A549 (cell line): ENCODE data around the gene FBXL7. TPM values are rescaled to one million over a fixed set of nuclear protein-coding genes. Genes with fewer than 3 reads are reported as not detected.

Source experiments
- ATAC-seq, 2 experiments: fragments of 200-7000 bp in 1 of 2; fragments of >200 bp in 1 of 2; cut with Nextera tagmentation in 1 of 2; cut with Tn5 transposase in 1 of 2; 3 replicates each; pipeline versions ENCODE4 v1.8.0 to v1.9.1; 2018 to 2020; ENCODE audit warnings: mild to moderate bottlenecking in 1 of 2, moderate library complexity in 1 of 2
- CTCF ChIA-PET: fragments of 300-600 bp; sonication (Branson Sonifier 250); formaldehyde crosslinking; extraction: SDS; loops from one replicate; lab custom pipeline; 2021; ENCODE audit warnings: antibody characterized with exemption, inconsistent platforms; lab: Yijun Ruan, JAX
- POLR2A ChIA-PET: fragments of 350-600 bp; formaldehyde crosslinking; extraction: SDS; loops from one replicate; lab custom pipeline; 2021; ENCODE audit warnings: antibody characterized with exemption, inconsistent platforms; lab: Yijun Ruan, JAX
- DNase-seq, 2 experiments: peaks; one replicate each; pipeline versions ENCODE4 v3.0.0 to v3.0.0-alpha.2; 2011 to 2016; ENCODE audit warnings: low read depth in 1 of 2, low spot score in 1 of 2
- FAIRE-seq: peaks from 2 replicates; lab custom pipeline; 2011; peaks lifted over from hg19 to GRCh38; lab: Jason Lieb, UNC
- H3K27ac ChIP-seq, 2 experiments: fragments of >200 bp; sonication (Bioruptor Twin); formaldehyde crosslinking; 3 replicates each; pipeline ENCODE4 v1.5.1; 2016 to 2017
- H3K4me1 ChIP-seq: fragments of >200 bp; sonication (Bioruptor Twin); formaldehyde crosslinking; 3 replicates; pipeline ENCODE4 v1.6.1; 2016
- H3K4me2 ChIP-seq: fragments of >200 bp; sonication (Bioruptor Twin); formaldehyde crosslinking; 3 replicates; pipeline ENCODE4 v1.6.1; 2016
- H3K4me3 ChIP-seq: fragments of >200 bp; sonication (Bioruptor Twin); formaldehyde crosslinking; 3 replicates; pipeline ENCODE4 v1.5.1; 2016
- H3K9me3 ChIP-seq: fragments of >200 bp; sonication (Bioruptor Twin); formaldehyde crosslinking; 3 replicates; pipeline ENCODE4 v1.6.1; 2016
- BHLHE40 ChIP-seq: IDR thresholded peaks from 2 replicates; pipeline ENCODE4 v1.6.1; 2012; ENCODE audit warnings: low read depth, low read length, inconsistent platforms
- CBX2 ChIP-seq: fragments of 200-600 bp; sonication (generic); IDR thresholded peaks from 2 replicates; pipeline ENCODE4 v1.6.1; 2016; ENCODE audit warnings: low read depth, mild to moderate bottlenecking, borderline replicate concordance
- CHD4 ChIP-seq: fragments of 200-600 bp; sonication (generic); IDR thresholded peaks from 2 replicates; pipeline ENCODE4 v1.6.1; 2016; ENCODE audit warnings: antibody characterized with exemption, mild to moderate bottlenecking, borderline replicate concordance
- EHMT2 ChIP-seq: fragments of 200-600 bp; sonication (generic); IDR thresholded peaks from 2 replicates; pipeline ENCODE4 v1.6.1; 2016; ENCODE audit warnings: antibody characterized with exemption, low read depth, mild to moderate bottlenecking, moderate library complexity
- ESRRA ChIP-seq: fragments of 150-350 bp; IDR thresholded peaks from 2 replicates; pipeline ENCODE4 v1.6.1; 2014; ENCODE audit warnings: mild to moderate bottlenecking, low read length, borderline replicate concordance
- FOXS1 ChIP-seq: fragments of 250-450 bp; sonication (Bioruptor Pico); IDR thresholded peaks from 2 replicates; pipeline ENCODE4 v1.5.0; 2020; ENCODE audit warnings: mild to moderate bottlenecking, moderate library complexity
- HDAC2 ChIP-seq: fragments of 200-600 bp; sonication (generic); IDR thresholded peaks from 2 replicates; pipeline ENCODE4 v1.6.1; 2016
- HOXA7 ChIP-seq: fragments of 250-450 bp; sonication (Bioruptor Pico); IDR thresholded peaks from 2 replicates; pipeline ENCODE4 v1.5.0; 2020; ENCODE audit warnings: mild to moderate bottlenecking, moderate library complexity
- JUN ChIP-seq, 2 experiments: fragments of >200 bp; sonication (Bioruptor Twin); formaldehyde crosslinking; IDR thresholded peaks; 2 replicates in 1 of 2; 3 replicates in 1 of 2; pipeline ENCODE4 v1.6.1; 2016 to 2017
- KDM5A ChIP-seq: fragments of 200-600 bp; sonication (generic); IDR thresholded peaks from 2 replicates; pipeline ENCODE4 v1.6.1; 2016; ENCODE audit warnings: antibody characterized with exemption, mild to moderate bottlenecking
- MAFK ChIP-seq: fragments of 450-650 bp; IDR thresholded peaks from 2 replicates; pipeline ENCODE4 v1.6.1; 2014; ENCODE audit not compliant: partially characterized antibody
- MAZ ChIP-seq: fragments of 150-350 bp; IDR thresholded peaks from 2 replicates; pipeline ENCODE4 v1.6.1; 2014; ENCODE audit warnings: antibody characterized with exemption, low read depth, low read length, borderline replicate concordance
- MYC ChIP-seq: IDR thresholded peaks from 2 replicates; pipeline ENCODE4 v1.6.1; 2012; ENCODE audit warnings: mild to moderate bottlenecking, inconsistent platforms, low read length, improper control_type of control experiment, borderline replicate concordance
- NFE2L2 ChIP-seq: fragments of 150-350 bp; conservative IDR thresholded peaks from 2 replicates; pipeline ENCODE4 v1.6.1; 2014; ENCODE audit warnings: low read length
- NPAS2 ChIP-seq: fragments of 250-450 bp; sonication (Bioruptor Pico); IDR thresholded peaks from 2 replicates; pipeline ENCODE4 v1.8.0; 2022; ENCODE audit warnings: mild to moderate bottlenecking, moderate library complexity, borderline replicate concordance
- NR3C1 ChIP-seq: fragments of >200 bp; sonication (Bioruptor Twin); formaldehyde crosslinking; IDR thresholded peaks from 3 replicates; pipeline ENCODE4 v1.6.1; 2017
- PHF8 ChIP-seq: fragments of 200-600 bp; sonication (generic); IDR thresholded peaks from 2 replicates; pipeline ENCODE4 v1.6.1; 2016; ENCODE audit warnings: low read depth, mild to moderate bottlenecking, antibody characterized with exemption, moderate library complexity, borderline replicate concordance
- RCOR1 ChIP-seq: fragments of 150-350 bp; IDR thresholded peaks from 2 replicates; pipeline ENCODE4 v1.6.1; 2014; ENCODE audit warnings: antibody characterized with exemption, low read length, low read depth
- RFX5 ChIP-seq: fragments of 450-650 bp; IDR thresholded peaks from 2 replicates; pipeline ENCODE4 v1.7.1; 2014; ENCODE audit warnings: antibody characterized with exemption, mild to moderate bottlenecking, moderate library complexity
- TFCP2L1 ChIP-seq: fragments of 250-450 bp; sonication (Bioruptor Pico); IDR thresholded peaks from 2 replicates; pipeline ENCODE4 v1.5.0; 2021; ENCODE audit warnings: mild to moderate bottlenecking
- ZNF302 ChIP-seq: fragments of 250-450 bp; sonication (Bioruptor Pico); IDR thresholded peaks from 2 replicates; pipeline ENCODE4 v1.9.0; 2021; ENCODE audit warnings: inconsistent platforms, mild to moderate bottlenecking, moderate library complexity
- WGBS: methylation state at CpG from one replicate; pipeline ENCODE4 v1.1.6; 2017; ENCODE audit errors: missing lambda C conversion rate; 5-methylcytosine and 5-hydroxymethylcytosine counted together
- polyA plus RNA-seq, 4 experiments: library from polyadenylated mRNA; depleted of rRNA in 3 of 4; stranded (reverse); fragments of >200 nt; fragmentation: RNase III in 1 of 4; extraction: RNeasy Plus Mini Kit Qiagen cat#74134 plus additional on column Dnase treatment in 1 of 4; gene quantifications; 2 replicates in 3 of 4; 3 replicates in 1 of 4; pipeline ENCODE4 v1.2.3, GENCODE V29; 2011 to 2017
- TF ChIP-seq, protein P1 (sequence below): IDR thresholded peaks from 2 replicates; pipeline ENCODE4 v1.6.1; 2012
- TF ChIP-seq, protein P2 (sequence below): fragments of 150-350 bp; IDR thresholded peaks from 2 replicates; pipeline ENCODE4 v1.6.1; 2014; ENCODE audit warnings: low read depth, mild to moderate bottlenecking, low read length
- TF ChIP-seq, protein P3 (sequence below): IDR thresholded peaks from 2 replicates; pipeline ENCODE4 v1.6.1; 2012
- TF ChIP-seq, protein P4 (sequence below): IDR thresholded peaks from 2 replicates; pipeline ENCODE4 v1.6.1; 2012; ENCODE audit warnings: low read depth, borderline replicate concordance
- TF ChIP-seq, protein P5 (sequence below): fragments of 250-450 bp; sonication (Bioruptor Pico); IDR thresholded peaks from 2 replicates; pipeline ENCODE4 v1.5.0; 2020; ENCODE audit warnings: low read depth, mild to moderate bottlenecking, moderate library complexity

Gene FBXL7
- polyA plus RNA-seq, 2 of the 4 experiments (the other 2 are of a cell fraction): 0.90 to 1.7 TPM

DNA sequence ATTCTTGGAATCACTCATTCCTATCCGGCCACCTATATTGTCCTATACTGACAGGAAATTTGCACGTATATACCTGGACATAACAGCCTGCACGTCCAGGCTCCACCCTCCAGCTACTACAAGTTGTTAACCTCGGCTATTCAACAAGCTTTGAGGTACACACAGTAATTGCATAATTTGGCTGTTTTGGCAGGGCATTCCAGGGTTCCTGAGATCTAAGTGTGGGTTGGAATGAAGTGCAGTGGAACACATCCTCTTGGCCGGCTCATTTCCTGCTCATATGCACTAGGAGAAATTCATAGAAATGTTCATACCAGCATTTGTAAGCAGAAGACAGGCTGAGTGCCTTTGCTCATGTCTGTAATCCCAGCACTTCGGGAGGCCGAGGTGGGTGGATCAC is 222.3 kb downstream of the FBXL7 start:
- DNase-seq (no peak), FAIRE-seq (no peak), ATAC-seq (no peak)
- TF ChIP-seq NFE2L2 (no peak), MYC (no peak), FOXS1 (no peak), ESRRA (no peak), JUN (IDR thresholded peaks at IDR 0.05) (no peak), TFCP2L1 (CRISPR knock-in tag) (no peak), EHMT2 (no peak), CHD4 (no peak), MAFK (no peak), BHLHE40 (no peak), KDM5A (no peak)
- Histone ChIP-seq H3K9me3 (0 out of 3 replicates have a peak, but pooled peaks cover 1% of the 10 kb centered on the region), H3K27ac (no peak overlapping the region), H3K4me2 (no peak overlapping the region), H3K4me1 (no peaks in the 10 kb centered on the region), H3K4me3 (no peak overlapping the region)
- ChIA-PET CTCF (interaction anchor here (1.4 kb wide), 1 partner anchor 9 kb away, joined by 3 read pairs; no protein-coding TSS in a partner anchor), POLR2A (no interaction called here)
- WGBS: 47% methylated on average over 7 of the region's 7 CpGs

DNA sequence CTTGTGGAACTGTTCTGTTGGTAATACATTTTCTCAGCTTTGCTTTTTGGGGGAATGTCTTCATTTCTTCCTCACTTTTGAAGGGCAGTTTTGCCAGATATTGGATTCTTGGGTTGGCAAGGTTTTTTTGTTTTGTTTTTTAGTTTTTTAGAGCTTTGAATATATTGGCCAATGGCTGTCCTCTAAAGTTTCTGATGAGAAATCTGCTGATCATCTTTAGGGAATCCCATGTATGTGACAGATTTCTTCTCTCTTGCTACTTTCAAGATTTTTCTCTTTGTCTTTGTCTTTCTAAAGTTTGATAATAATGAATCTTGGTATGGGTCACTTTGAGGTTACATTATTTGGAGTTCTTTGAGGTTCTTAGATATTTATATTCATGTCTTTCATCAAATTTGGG is 227.4 kb downstream of the FBXL7 start:
- CTCF ChIA-PET: no interaction called here
- no peak overlapping the region for H3K27ac ChIP-seq
- H3K4me3 ChIP-seq: no peak overlapping the region
- H3K4me2 ChIP-seq: no peak overlapping the region
- no peak for FAIRE-seq
- TF ChIP-seq MAZ (no peak), NR3C1 (no peak), HDAC2 (no peak), TFCP2L1 (CRISPR knock-in tag) (no peak), FOXS1 (no peak), RCOR1 (no peak), RFX5 (no peak), ZNF302 (CRISPR knock-in tag) (no peak), CBX2 (no peak), CHD4 (no peak), NPAS2 (CRISPR knock-in tag) (no peak), BHLHE40 (no peak), HOXA7 (no peak), PHF8 (no peak)
- TF ChIP-seq, protein P1, sequence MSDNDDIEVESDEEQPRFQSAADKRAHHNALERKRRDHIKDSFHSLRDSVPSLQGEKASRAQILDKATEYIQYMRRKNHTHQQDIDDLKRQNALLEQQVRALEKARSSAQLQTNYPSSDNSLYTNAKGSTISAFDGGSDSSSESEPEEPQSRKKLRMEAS: no peak
- TF ChIP-seq, protein P2, sequence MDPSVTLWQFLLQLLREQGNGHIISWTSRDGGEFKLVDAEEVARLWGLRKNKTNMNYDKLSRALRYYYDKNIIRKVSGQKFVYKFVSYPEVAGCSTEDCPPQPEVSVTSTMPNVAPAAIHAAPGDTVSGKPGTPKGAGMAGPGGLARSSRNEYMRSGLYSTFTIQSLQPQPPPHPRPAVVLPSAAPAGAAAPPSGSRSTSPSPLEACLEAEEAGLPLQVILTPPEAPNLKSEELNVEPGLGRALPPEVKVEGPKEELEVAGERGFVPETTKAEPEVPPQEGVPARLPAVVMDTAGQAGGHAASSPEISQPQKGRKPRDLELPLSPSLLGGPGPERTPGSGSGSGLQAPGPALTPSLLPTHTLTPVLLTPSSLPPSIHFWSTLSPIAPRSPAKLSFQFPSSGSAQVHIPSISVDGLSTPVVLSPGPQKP: no peak
- TF ChIP-seq, protein P3, sequence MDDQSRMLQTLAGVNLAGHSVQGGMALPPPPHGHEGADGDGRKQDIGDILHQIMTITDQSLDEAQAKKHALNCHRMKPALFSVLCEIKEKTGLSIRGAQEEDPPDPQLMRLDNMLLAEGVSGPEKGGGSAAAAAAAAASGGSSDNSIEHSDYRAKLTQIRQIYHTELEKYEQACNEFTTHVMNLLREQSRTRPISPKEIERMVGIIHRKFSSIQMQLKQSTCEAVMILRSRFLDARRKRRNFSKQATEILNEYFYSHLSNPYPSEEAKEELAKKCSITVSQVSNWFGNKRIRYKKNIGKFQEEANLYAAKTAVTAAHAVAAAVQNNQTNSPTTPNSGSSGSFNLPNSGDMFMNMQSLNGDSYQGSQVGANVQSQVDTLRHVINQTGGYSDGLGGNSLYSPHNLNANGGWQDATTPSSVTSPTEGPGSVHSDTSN: no peak
- TF ChIP-seq, protein P4, sequence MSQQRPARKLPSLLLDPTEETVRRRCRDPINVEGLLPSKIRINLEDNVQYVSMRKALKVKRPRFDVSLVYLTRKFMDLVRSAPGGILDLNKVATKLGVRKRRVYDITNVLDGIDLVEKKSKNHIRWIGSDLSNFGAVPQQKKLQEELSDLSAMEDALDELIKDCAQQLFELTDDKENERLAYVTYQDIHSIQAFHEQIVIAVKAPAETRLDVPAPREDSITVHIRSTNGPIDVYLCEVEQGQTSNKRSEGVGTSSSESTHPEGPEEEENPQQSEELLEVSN: no peak
- TF ChIP-seq, protein P5, sequence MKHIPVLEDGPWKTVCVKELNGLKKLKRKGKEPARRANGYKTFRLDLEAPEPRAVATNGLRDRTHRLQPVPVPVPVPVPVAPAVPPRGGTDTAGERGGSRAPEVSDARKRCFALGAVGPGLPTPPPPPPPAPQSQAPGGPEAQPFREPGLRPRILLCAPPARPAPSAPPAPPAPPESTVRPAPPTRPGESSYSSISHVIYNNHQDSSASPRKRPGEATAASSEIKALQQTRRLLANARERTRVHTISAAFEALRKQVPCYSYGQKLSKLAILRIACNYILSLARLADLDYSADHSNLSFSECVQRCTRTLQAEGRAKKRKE (CRISPR knock-in tag): no peak
- TF ChIP-seq, all 56 proteins: peak for 0
- Histone ChIP-seq H3K4me1 (no peaks in the 10 kb centered on the region), H3K9me3 (0 out of 3 replicates have a peak, but pooled peaks cover 3% of the 10 kb centered on the region)
- ATAC-seq (no peak), DNase-seq (no peak)
- POLR2A ChIA-PET: no interaction called here
